Nephron (organoid): ENCODE data around the gene CDH12.
A peak's percentile ranks its signal among the peaks of the same experiment; 100 is the strongest.
"Not testable (repeated sequence)": the region's sequence is repeated elsewhere in the genome, so short reads cannot be mapped to it uniquely, and the experiment has no call there.

Experiments
- H3K27ac Mint-ChIP-seq, 3 experiments: 2 replicates each; pipeline ENCODE4 v1.8.0; 2020; ENCODE audit warnings: mixed read lengths in 3 of 3, mild to moderate bottlenecking in 2 of 3, moderate library complexity in 1 of 3
- H3K27me3 Mint-ChIP-seq: 2 replicates; pipeline ENCODE4 v1.8.0; 2021; ENCODE audit warnings: low read depth, mild to moderate bottlenecking, moderate library complexity, mixed read lengths
- H3K36me3 Mint-ChIP-seq: 2 replicates; pipeline ENCODE4 v1.8.0; 2020; ENCODE audit warnings: low read depth, mixed read lengths
- H3K4me1 Mint-ChIP-seq: 2 replicates; pipeline ENCODE4 v1.8.0; 2020; ENCODE audit warnings: mixed read lengths
- H3K4me3 Mint-ChIP-seq, 3 experiments: 2 replicates each; pipeline ENCODE4 v1.8.0; 2020; ENCODE audit warnings: mild to moderate bottlenecking in 3 of 3, mixed read lengths in 3 of 3, moderate library complexity in 2 of 3
- H3K9me3 Mint-ChIP-seq: 2 replicates; pipeline ENCODE4 v1.8.0; 2020; ENCODE audit warnings: mixed read lengths
- CTCF ChIP-seq, 3 experiments: fragments of 200-600 bp; sonication (generic); IDR thresholded peaks; one replicate each; pipeline ENCODE4 v1.5.0; 2021; ENCODE audit warnings: antibody characterized with exemption in 3 of 3; ENCODE audit not compliant: unreplicated experiment in 3 of 3

CDH12 gene

GRCh38 chr5:22314548-22314947, 538.6 kb downstream of the CDH12 start:
- no peaks in the 10 kb centered on the region for H3K27me3 Mint-ChIP-seq
- no peak for TF ChIP-seq CTCF (IDR thresholded peaks at IDR 0.05; ENCODE audit: unreplicated experiment in 3 of 3)
- H3K9me3 Mint-ChIP-seq: no peaks in the 10 kb centered on the region
- H3K4me3 Mint-ChIP-seq: no peak overlapping the region
- no peaks in the 10 kb centered on the region for H3K4me1 Mint-ChIP-seq
- no peaks in the 10 kb centered on the region for H3K36me3 Mint-ChIP-seq
- no peak overlapping the region for H3K27ac Mint-ChIP-seq

- Mint-ChIP-seq H3K4me1 (no peaks in the 10 kb centered on the region), H3K9me3 (no peaks in the 10 kb centered on the region), H3K27me3 (no peaks in the 10 kb centered on the region)
Observed at GRCh38 chr5:22306011-22306410, 547.1 kb downstream of the CDH12 start.

GRCh38 chr5:22295832-22296231, 557.3 kb downstream of the CDH12 start:
- Mint-ChIP-seq H3K9me3 (peaks cover 11% of the 10 kb centered on the region), H3K27ac (no peak overlapping the region), H3K27me3 (no peaks in the 10 kb centered on the region), H3K4me1 (no peaks in the 10 kb centered on the region), H3K36me3 (no peaks in the 10 kb centered on the region), H3K4me3 (no peak overlapping the region)
- TF ChIP-seq CTCF (IDR thresholded peaks at IDR 0.05; ENCODE audit: unreplicated experiment in 3 of 3): no peak

More at GRCh38 chr5:22306011-22306410, 547.1 kb downstream of the CDH12 start:
- no peaks in the 10 kb centered on the region for H3K36me3 Mint-ChIP-seq
- H3K27ac Mint-ChIP-seq: no peak overlapping the region
- no peak for TF ChIP-seq CTCF (IDR thresholded peaks at IDR 0.05; ENCODE audit: unreplicated experiment in 3 of 3)
- H3K4me3 Mint-ChIP-seq: no peak overlapping the region

GRCh38 chr5:22293147-22293546, 560.0 kb downstream of the CDH12 start:
- no peak for TF ChIP-seq CTCF (IDR thresholded peaks at IDR 0.05; ENCODE audit: unreplicated experiment in 3 of 3)
- H3K9me3 Mint-ChIP-seq: peaks cover 17% of the 10 kb centered on the region
- no peak overlapping the region for H3K4me3 Mint-ChIP-seq
- no peak overlapping the region for H3K27ac Mint-ChIP-seq
- H3K36me3 Mint-ChIP-seq: no peaks in the 10 kb centered on the region
- no peaks in the 10 kb centered on the region for H3K27me3 Mint-ChIP-seq
- no peaks in the 10 kb centered on the region for H3K4me1 Mint-ChIP-seq

- no peak for TF ChIP-seq CTCF (IDR thresholded peaks at IDR 0.05; ENCODE audit: unreplicated experiment in 3 of 3)
- Mint-ChIP-seq H3K4me3 (no peak overlapping the region), H3K27me3 (no peaks in the 10 kb centered on the region), H3K36me3 (no peaks in the 10 kb centered on the region), H3K4me1 (no peaks in the 10 kb centered on the region), H3K9me3 (peaks cover 4% of the 10 kb centered on the region), H3K27ac (no peak overlapping the region)
Observed at GRCh38 chr5:22278164-22278563, 575.0 kb downstream of the CDH12 start.

GRCh38 chr5:22277006-22277405, 576.1 kb downstream of the CDH12 start:
- H3K4me3 Mint-ChIP-seq: no peak overlapping the region
- no peaks in the 10 kb centered on the region for H3K36me3 Mint-ChIP-seq
- H3K4me1 Mint-ChIP-seq: no peaks in the 10 kb centered on the region
- H3K9me3 Mint-ChIP-seq: peaks cover under 1% of the 10 kb centered on the region
- H3K27me3 Mint-ChIP-seq: no peaks in the 10 kb centered on the region
- no peak overlapping the region for H3K27ac Mint-ChIP-seq
- TF ChIP-seq CTCF (IDR thresholded peaks at IDR 0.05; ENCODE audit: unreplicated experiment in 3 of 3): no peak

- not testable (repeated sequence) for H3K9me3 Mint-ChIP-seq, H3K4me3 Mint-ChIP-seq, H3K36me3 Mint-ChIP-seq, H3K4me1 Mint-ChIP-seq, H3K27me3 Mint-ChIP-seq
- H3K27ac Mint-ChIP-seq: peak overlapping the region; percentile 36 to 91 (median 57)
Observed at GRCh38 chr5:22265855-22266254, 587.3 kb downstream of the CDH12 start.
